K562 (cell line): Measurements from ENCODE around the gene CGREF1. TPM values are rescaled to one million over a fixed set of nuclear protein-coding genes. Genes with fewer than 3 reads are reported as not detected.

Experiments
- ARID2 ChIP-seq: fragments of 450-650 bp; IDR thresholded peaks from 2 replicates; pipeline ENCODE4 v1.6.1; 2017; ENCODE audit warnings: antibody characterized with exemption, mild to moderate bottlenecking
- COPS2 ChIP-seq: fragments of 450-650 bp; conservative IDR thresholded peaks from 2 replicates; pipeline ENCODE4 v1.6.1; 2016; ENCODE audit warnings: mild to moderate bottlenecking, moderate library complexity
- MCM5 ChIP-seq: fragments of 450-650 bp; IDR thresholded peaks from 2 replicates; pipeline ENCODE4 v1.6.1; 2016; ENCODE audit warnings: low read depth
- MLLT1 ChIP-seq, 2 experiments: fragments of 450-650 bp; IDR thresholded peaks; 2 replicates each; pipeline ENCODE4 v1.6.1; 2016
- SAP30 ChIP-seq: fragments of 200-600 bp; sonication (generic); IDR thresholded peaks from 2 replicates; pipeline ENCODE4 v1.6.1; 2012; ENCODE audit warnings: borderline replicate concordance, low read depth, mild to moderate bottlenecking, moderate library complexity, low read length, control low read depth, inconsistent platforms; ENCODE audit not compliant: insufficient read depth, poor library complexity, severe bottlenecking
- TAF15 ChIP-seq: fragments of 200-400 bp; formaldehyde crosslinking; IDR thresholded peaks from 2 replicates; pipeline ENCODE4 v1.6.1; 2017; ENCODE audit warnings: mild to moderate bottlenecking, low read depth, low read length, moderate library complexity
- TAF7 ChIP-seq: fragments of 450-650 bp; IDR thresholded peaks from 2 replicates; pipeline ENCODE4 v1.6.1; 2016; ENCODE audit warnings: missing genetic modification characterization, missing compliant biosample characterization
- TFAM ChIP-seq: fragments of 250-450 bp; sonication (Bioruptor Pico); conservative IDR thresholded peaks from 2 replicates; pipeline ENCODE4 v1.5.0; 2021; ENCODE audit warnings: mild to moderate bottlenecking, moderate library complexity
- TOE1 ChIP-seq, 2 experiments: fragments of 450-650 bp in 1 of 2; sonication (generic) in 1 of 2; formaldehyde crosslinking in 1 of 2; IDR thresholded peaks; 2 replicates each; pipeline versions ENCODE4 v1.7.1 to v1.8.0; 2016 to 2022; ENCODE audit warnings: borderline replicate concordance in 2 of 2, mild to moderate bottlenecking in 2 of 2, antibody characterized with exemption in 1 of 2, inconsistent platforms in 1 of 2, low read depth in 1 of 2, missing genetic modification reagents in 1 of 2, moderate library complexity in 1 of 2
- U2AF2 ChIP-seq: fragments of 200-400 bp; formaldehyde crosslinking; optimal IDR thresholded peaks from 2 replicates; pipeline ENCODE3; 2017; ENCODE audit warnings: low read depth, mild to moderate bottlenecking, low read length
- ZBTB33 ChIP-seq: sonication (generic); formaldehyde crosslinking; IDR thresholded peaks from 2 replicates; pipeline ENCODE4 v1.8.1; 2023; ENCODE audit warnings: mild to moderate bottlenecking, missing genetic modification reagents
- ZFPM2 ChIP-seq: fragments of 250-450 bp; sonication (Bioruptor Pico); IDR thresholded peaks from 2 replicates; pipeline ENCODE4 v1.5.1; 2022; ENCODE audit warnings: mild to moderate bottlenecking
- ZKSCAN3 ChIP-seq: fragments of 250-450 bp; sonication (Bioruptor Pico); IDR thresholded peaks from 2 replicates; pipeline ENCODE4 v1.4.0; 2020
- ZNF12 ChIP-seq: sonication (generic); formaldehyde crosslinking; IDR thresholded peaks from 2 replicates; pipeline ENCODE4 v1.4.0; 2020; ENCODE audit warnings: mild to moderate bottlenecking, missing genetic modification reagents
- ZNF384 ChIP-seq: IDR thresholded peaks from 2 replicates; pipeline ENCODE4 v1.6.1; 2012; ENCODE audit warnings: low read depth, low read length, improper control_type of control experiment
- ZNF77 ChIP-seq: fragments of 250-450 bp; sonication (Bioruptor Pico); IDR thresholded peaks from 2 replicates; pipeline ENCODE4 v1.5.0; 2020
- ZNF785 ChIP-seq: fragments of 250-450 bp; sonication (Bioruptor Pico); IDR thresholded peaks from 2 replicates; pipeline ENCODE4 v1.4.0; 2020; ENCODE audit warnings: mild to moderate bottlenecking
- ZZZ3 ChIP-seq: fragments of 450-650 bp; IDR thresholded peaks from 2 replicates; pipeline ENCODE4 v1.6.1; 2016; ENCODE audit warnings: antibody characterized with exemption, mild to moderate bottlenecking, moderate library complexity
- polyA plus RNA-seq, 8 experiments: library from polyadenylated mRNA; depleted of rRNA in 4 of 8; stranded (reverse) in 5 of 8; unstranded in 3 of 8; fragments of >200 nt; fragmentation: Nextera tagmentation in 2 of 8; fragmentation: Illumina TruSeq in 1 of 8; extraction: Ambion mirVana in 2 of 8; extraction: Trizol in 1 of 8; gene quantifications; 2 replicates each; pipeline versions ENCODE4 v1.2.1 to v1.2.3, GENCODE V29; 2011 to 2014; ENCODE audit warnings: inconsistent platforms in 1 of 8, missing spikeins in 1 of 8
- total RNA-seq, 7 experiments: library from RNA; depleted of rRNA in 6 of 7; stranded (reverse); fragments of >200 nt in 6 of 7; fragmentation: Illumina TruSeq in 2 of 7; extraction: Trizol in 2 of 7; gene quantifications; 2 replicates each; pipeline versions ENCODE4 v1.2.1 to v1.2.3, GENCODE V29; 2011 to 2021; ENCODE audit warnings: low replicate concordance in 1 of 7
- TF ChIP-seq, protein P1 (sequence below): fragments of 150-350 bp; IDR thresholded peaks from 2 replicates; pipeline ENCODE4 v1.6.1; 2014; ENCODE audit warnings: low read depth, mild to moderate bottlenecking, low read length, borderline replicate concordance
- TF ChIP-seq, protein P2 (sequence below): sonication (generic); formaldehyde crosslinking; IDR thresholded peaks from 2 replicates; pipeline ENCODE4 v1.9.0; 2022; ENCODE audit warnings: mild to moderate bottlenecking, missing genetic modification reagents

The CGREF1 gene
- total and polyA plus RNA-seq, 9 of the 15 experiments (the other 6 are each of a cell fraction or from before 2014, with no cell fraction given): 0.07 to 0.50 (median 0.37) TPM

- TF ChIP-seq ZBTB33 (CRISPR knock-in tag): no peak
- no peak for TF ChIP-seq COPS2
- TF ChIP-seq TOE1 (IDR thresholded peaks at IDR 0.05; ENCODE audit: borderline replicate concordance): no peak; the same call in 1 of the 2 replicates
- TF ChIP-seq TOE1 (CRISPR knock-in tag; IDR thresholded peaks at IDR 0.05; ENCODE audit: borderline replicate concordance, low read depth): no peak
- TF ChIP-seq TAF7 (tag): no peak
- no peak for TF ChIP-seq TAF15
- TF ChIP-seq MLLT1 (IDR thresholded peaks at IDR 0.05): no peak
- TF ChIP-seq, protein P1, sequence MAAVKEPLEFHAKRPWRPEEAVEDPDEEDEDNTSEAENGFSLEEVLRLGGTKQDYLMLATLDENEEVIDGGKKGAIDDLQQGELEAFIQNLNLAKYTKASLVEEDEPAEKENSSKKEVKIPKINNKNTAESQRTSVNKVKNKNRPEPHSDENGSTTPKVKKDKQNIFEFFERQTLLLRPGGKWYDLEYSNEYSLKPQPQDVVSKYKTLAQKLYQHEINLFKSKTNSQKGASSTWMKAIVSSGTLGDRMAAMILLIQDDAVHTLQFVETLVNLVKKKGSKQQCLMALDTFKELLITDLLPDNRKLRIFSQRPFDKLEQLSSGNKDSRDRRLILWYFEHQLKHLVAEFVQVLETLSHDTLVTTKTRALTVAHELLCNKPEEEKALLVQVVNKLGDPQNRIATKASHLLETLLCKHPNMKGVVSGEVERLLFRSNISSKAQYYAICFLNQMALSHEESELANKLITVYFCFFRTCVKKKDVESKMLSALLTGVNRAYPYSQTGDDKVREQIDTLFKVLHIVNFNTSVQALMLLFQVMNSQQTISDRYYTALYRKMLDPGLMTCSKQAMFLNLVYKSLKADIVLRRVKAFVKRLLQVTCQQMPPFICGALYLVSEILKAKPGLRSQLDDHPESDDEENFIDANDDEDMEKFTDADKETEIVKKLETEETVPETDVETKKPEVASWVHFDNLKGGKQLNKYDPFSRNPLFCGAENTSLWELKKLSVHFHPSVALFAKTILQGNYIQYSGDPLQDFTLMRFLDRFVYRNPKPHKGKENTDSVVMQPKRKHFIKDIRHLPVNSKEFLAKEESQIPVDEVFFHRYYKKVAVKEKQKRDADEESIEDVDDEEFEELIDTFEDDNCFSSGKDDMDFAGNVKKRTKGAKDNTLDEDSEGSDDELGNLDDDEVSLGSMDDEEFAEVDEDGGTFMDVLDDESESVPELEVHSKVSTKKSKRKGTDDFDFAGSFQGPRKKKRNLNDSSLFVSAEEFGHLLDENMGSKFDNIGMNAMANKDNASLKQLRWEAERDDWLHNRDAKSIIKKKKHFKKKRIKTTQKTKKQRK: no peak
- TF ChIP-seq ZNF384: no peak
- TF ChIP-seq MCM5: no peak
- no peak for TF ChIP-seq U2AF2
- TF ChIP-seq ZZZ3: no peak
- TF ChIP-seq, protein P2, sequence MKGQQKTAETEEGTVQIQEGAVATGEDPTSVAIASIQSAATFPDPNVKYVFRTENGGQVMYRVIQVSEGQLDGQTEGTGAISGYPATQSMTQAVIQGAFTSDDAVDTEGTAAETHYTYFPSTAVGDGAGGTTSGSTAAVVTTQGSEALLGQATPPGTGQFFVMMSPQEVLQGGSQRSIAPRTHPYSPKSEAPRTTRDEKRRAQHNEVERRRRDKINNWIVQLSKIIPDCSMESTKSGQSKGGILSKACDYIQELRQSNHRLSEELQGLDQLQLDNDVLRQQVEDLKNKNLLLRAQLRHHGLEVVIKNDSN (CRISPR knock-in tag): peak; percentile 90
- no peak for TF ChIP-seq ZNF12
- no peak for TF ChIP-seq ZNF785 (CRISPR knock-in tag)
- TF ChIP-seq TFAM (CRISPR knock-in tag): no peak
- no peak for TF ChIP-seq ZFPM2 (CRISPR knock-in tag)
- no peak for TF ChIP-seq ZKSCAN3 (CRISPR knock-in tag)
- no peak for TF ChIP-seq ZNF77 (CRISPR knock-in tag)
- no peak for TF ChIP-seq ARID2
- no peak for TF ChIP-seq SAP30
Observed at GRCh38 chr2:27092696-27093429, 26.1 kb downstream of the CGREF1 start (continued).
